Suppressor macrophage (primary cell): ENCODE results near the gene TTLL1.
"Not testable (repeated sequence)": the region's sequence is repeated elsewhere in the genome, so short reads cannot be mapped to it uniquely, and the experiment has no call there.

Experiments
- DNase-seq, 4 experiments: peaks; one replicate each; pipeline ENCODE4 v3.0.0-alpha.2; 2020 to 2022

The TTLL1 gene

GRCh38 chr22:43066844-43067385, 22.3 kb downstream of the TTLL1 start:
- DNase-seq = no peak

GRCh38 chr22:43066134-43066533, 23.1 kb downstream of the TTLL1 start:
- no peak for DNase-seq

GRCh38 chr22:43060183-43060582, 29.0 kb downstream of the TTLL1 start:
- peak; percentile 17 to 54 (median 32) for DNase-seq

GRCh38 chr22:43057641-43058040, 31.6 kb downstream of the TTLL1 start:
- no peak for DNase-seq

- peak in 2 of 4 experiments; percentile 7 to 24 for DNase-seq
These were observed 36.0 kb downstream of the TTLL1 start for GRCh38 chr22:43053176-43053575.

- DNase-seq = no peak
These were observed 38.2 kb downstream of the TTLL1 start for GRCh38 chr22:43050995-43051394.

GRCh38 chr22:43047605-43048004, 41.6 kb downstream of the TTLL1 start:
- no peak for DNase-seq

GRCh38 chr22:43044290-43044712, 44.9 kb downstream of the TTLL1 start:
- DNase-seq = no peak

GRCh38 chr22:43042101-43042780, 47.0 kb downstream of the TTLL1 start:
- no peak for DNase-seq

- DNase-seq = no peak
These were observed 49.4 kb downstream of the TTLL1 start for GRCh38 chr22:43039800-43040199.

GRCh38 chr22:43038325-43038724, 50.9 kb downstream of the TTLL1 start:
- peak in 1 of 4 experiments; percentile 26 for DNase-seq

- no peak for DNase-seq
These were observed 52.8 kb downstream of the TTLL1 start for GRCh38 chr22:43036282-43036829.

- DNase-seq = no peak
These were observed 53.9 kb downstream of the TTLL1 start for GRCh38 chr22:43035250-43035649.

GRCh38 chr22:43031617-43032016, 57.6 kb downstream of the TTLL1 start:
- DNase-seq = no peak

GRCh38 chr22:43018615-43019014, 70.6 kb downstream of the TTLL1 start:
- DNase-seq = no peak

GRCh38 chr22:43017525-43018460, 71.4 kb downstream of the TTLL1 start:
- DNase-seq = peak in 3 of 4 experiments; percentile 48 to 63 (median 59)

GRCh38 chr22:43016150-43016549, 73.0 kb downstream of the TTLL1 start:
- DNase-seq = not testable (repeated sequence)

- no peak for DNase-seq
These were observed 73.5 kb downstream of the TTLL1 start for GRCh38 chr22:43015677-43016042.

- DNase-seq = peak; percentile 99 to 100 (median 99)
These were observed 74.1 kb downstream of the TTLL1 start, which contains the start of gene PACSIN2 for GRCh38 chr22:43014869-43015676. PACSIN2 (minus strand) TSS chr22:43015149; CDS start chr22:42912080, 103,069 bp downstream.

- DNase-seq = peak in 3 of 4 experiments; percentile 41 to 70 (median 54)
These were observed 74.8 kb downstream of the TTLL1 start for GRCh38 chr22:43014316-43014868.
